NOMO-1 (cell line): ENCODE measurements around the gene INPP5B.

ENCODE experiments used
- DNase-seq, 2 experiments: peaks; one replicate each; lab custom pipeline; 2025; ENCODE audit not compliant: unreplicated experiment in 2 of 2; lab: John Stamatoyannopoulos, UW

INPP5B gene

DNA sequence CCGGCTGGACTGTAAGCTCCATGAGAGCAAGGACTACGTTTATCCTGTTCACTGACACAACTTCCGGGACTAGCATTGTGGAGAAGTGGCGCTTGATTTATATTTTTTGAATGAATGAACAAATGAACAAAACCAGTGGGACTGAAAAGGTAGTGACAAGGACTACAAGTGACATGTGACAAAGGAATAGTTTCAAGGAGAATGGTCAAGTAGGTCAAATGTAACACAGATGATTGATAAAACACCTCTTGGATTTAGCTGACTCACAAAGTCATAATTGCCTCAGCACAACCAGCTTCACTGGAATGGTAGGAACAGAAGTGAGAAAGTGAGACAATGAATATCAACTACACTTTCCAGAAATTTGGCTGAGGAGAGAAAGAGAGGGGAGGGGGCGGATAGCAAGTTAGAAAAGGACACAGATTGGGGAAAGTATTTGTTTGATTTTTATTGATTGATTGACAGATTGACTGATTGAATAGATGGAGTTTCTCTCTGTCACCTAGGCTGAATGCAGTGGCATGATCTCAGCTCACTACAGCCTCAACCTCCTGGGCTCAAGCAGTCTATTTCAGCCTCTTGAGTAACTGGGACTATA is 101.7 kb downstream of the INPP5B start:
- DNase-seq: no peak

DNA sequence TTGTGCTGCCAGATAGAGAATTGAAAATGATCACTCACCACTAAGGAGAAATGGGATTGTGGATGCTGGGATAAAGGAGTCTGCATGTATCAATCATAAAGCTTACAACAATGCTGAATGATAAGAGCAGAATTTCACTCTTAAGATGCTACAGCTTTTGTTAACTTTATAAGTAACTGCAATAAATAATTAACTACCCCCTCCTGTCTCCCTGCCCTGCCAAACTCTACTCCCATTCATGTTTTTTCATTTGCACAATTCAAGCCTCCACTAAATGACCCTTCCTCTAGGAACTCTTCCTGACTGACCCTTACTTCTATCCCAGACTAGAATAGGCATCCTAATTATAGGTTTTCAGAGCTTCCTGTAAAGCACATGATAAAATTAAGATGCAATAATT is 102.3 kb downstream of the INPP5B start:
- no peak for DNase-seq

DNA sequence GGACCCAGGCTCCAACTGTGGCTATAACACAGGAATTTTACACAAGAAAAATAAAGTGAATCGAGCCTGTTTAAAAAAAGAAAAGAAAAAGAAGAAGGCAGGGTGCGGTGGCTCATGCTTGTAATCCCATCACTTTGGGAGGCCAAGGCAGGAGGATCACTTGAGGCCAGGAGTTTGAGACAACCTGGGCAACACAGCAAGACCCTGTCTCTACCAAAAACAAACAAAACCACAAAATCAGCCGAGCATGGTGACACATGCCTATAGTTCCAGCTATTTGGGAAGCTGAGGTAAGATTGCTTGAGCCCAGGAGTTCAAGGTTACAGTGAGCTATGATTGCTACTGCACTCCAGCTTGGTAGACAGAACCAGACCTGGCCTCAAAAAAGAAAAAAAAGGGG is 105.2 kb downstream of the INPP5B start:
- no peak for DNase-seq

DNA sequence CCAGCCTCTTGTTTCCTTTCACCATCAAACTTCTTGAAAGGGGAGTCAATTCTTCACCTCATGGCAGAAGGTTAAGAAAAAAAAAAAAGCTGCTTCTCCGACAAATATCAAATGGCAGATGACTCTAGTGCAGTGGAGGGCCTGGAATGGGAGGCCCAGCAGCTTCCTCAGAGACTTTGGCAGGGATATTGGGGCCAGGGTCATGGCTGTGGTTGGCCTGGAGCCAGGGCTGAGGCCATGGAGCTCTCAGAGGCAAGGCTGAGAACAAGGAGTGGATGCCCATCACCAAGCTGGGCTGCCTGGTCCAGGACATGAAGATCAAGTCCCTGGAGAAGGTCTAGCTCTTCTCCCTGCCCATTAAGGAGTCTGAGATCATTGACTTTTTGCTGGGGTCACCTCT is 106.1 kb downstream of the INPP5B start:
- DNase-seq: no peak

DNA sequence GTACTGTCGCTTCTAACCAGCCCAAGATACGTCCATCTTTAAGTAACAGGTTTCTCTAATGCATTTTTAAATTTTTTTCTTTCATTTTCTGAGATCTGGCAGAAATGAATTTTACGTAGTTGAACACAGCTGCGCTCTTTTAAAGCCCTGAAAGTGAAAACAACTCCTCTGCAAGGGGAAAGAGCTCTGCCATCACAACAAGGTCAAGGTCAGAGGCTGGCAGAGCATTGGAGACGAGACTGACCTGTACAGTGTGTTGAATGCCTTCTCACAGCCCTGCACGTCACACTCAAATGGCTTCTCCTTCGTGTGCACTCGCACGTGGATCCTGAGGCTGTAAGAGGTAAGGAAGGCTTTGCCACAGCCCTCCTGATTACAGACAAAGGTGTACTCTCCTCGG is 107.2 kb downstream of the INPP5B start:
- DNase-seq: no peak

DNA sequence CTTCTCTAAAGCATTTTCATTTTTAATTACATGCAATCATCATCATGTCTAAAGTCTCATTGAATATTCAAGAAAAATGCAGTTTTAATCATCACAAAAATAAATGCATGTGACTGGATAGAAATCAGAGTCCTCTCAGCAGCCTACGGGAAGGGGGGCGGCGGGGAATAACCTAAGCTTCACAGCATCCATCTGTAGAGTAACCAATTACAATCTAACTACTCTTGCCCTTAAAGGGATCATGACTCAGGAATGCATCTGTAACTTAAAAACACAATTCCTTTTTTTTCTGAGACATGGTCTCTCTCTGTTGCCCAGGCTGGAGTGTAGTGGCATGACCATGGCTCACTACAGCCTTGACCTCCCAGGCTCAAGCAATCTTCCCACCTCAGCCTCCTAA is 110.1 kb downstream of the INPP5B start:
- DNase-seq: no peak

DNA sequence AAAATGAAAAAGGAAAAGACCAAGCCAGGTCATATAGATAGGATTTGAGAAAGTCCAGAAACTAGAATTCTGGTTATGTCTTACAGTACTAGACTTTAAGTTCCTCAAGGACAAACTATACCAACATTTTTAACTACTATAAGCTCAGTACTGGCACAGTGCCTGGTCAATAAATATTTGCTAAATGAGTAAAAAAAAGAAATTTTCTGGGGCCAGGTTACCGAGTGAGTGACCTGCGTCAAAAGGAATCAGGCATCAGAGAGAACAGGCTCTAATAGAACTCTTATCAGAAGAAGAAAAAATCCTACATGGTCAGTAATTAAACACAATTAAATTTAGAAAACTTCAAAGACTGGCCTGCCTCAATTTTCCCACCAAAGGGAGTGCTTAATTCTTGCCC is 115.0 kb downstream of the INPP5B start:
- no peak for DNase-seq

DNA sequence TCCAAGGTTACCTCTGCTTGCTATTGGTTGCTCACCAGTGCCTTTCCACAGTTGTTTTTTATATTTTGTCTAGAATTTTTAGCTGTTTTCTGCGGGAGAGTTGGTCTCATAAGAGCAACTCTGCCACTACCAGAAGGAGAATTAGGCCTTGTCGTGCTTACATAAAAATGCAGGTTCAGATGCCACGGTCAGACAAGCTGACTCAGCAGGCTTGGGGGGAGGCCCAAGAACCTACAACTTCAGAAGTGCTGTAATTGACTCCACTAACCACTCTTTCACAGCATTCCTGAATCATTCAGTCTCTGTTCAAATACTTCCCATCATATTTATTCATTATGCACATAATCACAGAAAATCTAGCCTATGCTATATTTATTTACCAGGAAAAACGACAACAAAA is 115.7 kb downstream of the INPP5B start:
- no peak for DNase-seq

DNA sequence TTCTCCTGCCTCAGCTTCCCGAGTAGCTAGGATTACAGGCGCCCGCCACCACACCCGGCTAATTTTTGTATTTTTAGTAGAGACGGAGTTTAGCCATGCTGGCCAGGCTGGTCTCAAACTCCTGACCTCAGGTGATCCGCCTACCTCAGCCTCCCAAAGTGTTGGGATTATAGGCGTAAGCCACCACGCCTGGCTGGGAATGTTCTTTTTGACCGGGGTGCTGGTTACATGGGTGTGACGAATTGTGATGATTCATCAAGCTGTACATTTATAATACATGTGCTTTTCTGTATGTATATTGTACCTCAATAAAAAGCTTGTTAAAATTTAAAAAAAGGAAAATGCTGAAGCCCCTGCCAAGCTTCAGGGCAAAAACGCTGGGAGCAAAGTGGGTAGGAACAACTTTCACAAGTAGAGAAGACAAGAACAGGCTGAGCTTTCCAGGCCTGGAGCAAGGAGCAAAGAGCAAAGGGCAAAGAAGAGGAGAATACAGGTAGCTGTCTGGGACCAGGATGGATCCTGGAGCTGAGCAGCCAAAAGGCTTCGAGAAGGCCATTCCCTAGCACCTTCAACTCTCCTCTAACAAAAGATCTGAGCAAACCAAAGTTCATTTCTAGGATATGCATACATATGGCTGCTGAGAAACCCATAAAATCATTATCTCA is 118.3 kb downstream of the INPP5B start:
- DNase-seq: no peak

DNA sequence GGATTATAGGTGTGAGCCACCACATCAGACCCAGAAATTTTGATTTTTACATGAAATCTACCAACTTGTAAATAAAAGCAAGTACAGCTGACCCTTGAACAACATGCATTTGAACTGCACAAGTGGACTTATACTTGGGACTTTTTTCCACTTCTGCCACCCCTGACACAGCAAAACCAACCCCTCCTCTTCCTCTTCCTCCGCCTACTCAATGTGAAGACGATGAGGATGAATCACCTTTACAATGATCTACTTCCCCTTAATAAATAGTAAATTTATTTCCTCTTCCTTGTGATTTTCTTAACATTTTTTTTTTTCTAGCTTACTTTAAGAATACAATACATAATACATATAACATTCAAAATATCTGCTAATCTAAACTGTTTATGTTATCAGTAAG is 121.3 kb downstream of the INPP5B start:
- peak; percentile 6 to 63 for DNase-seq

DNA sequence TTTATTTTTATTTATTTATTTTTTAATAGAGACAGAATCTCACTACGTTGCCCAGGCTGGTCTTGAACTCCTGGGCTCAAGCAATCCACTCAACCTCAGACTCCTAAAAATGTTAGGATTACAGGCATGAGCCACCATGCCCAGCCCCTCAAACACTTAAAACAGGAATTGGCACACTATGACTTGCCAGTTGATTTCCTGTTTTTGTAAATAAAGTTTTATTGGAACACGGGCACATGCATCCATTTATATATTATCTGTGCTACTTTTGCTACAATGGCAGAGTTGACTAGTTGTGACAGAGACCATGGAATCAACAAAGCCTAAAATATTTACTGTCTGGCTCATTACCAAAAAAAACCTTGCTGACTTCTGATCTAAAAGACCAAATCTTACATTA is 122.9 kb downstream of the INPP5B start:
- no peak for DNase-seq

DNA sequence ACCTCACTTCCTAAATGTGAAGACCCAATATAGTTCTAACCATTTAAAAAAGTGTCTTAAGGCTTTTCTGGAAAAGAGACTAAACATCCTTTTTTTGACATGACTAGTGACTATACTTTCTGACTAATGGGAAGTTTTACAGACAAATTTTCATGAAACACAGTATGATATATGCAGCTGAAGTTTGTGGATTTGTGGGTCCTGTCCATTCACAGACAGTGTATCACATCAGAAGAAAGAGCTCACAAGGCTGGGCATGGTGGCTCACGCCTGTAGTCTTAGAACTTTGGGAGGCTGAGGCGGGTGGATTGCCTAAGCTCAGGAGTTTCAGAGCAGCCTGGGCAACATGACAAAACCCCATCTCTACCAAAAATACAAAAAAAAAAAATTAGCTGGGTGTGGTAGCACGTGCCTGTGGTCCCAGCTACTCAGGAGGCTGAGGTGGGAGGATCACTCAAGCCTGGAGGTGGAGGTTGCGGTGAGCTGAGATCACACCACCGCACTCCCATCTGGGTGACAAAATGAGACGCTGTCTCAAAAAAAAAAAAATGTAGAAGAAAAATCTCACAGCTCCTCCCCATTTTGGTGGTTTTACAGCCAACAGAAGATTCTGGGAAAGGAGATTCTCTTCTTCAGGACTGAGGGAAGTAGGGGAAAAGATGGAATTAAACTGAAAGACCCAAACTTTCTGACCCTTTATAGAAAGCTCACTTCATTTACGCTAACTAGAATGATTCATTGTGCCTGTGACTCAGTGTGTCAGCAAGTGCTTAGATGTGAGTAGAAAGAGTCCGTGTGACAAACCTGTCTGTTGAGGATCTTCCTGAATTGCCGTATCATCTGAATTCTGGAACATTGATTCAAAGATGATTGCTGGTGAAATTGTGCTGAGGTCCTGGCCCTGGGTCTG is 123.7 kb downstream of the INPP5B start:
- no peak for DNase-seq

DNA sequence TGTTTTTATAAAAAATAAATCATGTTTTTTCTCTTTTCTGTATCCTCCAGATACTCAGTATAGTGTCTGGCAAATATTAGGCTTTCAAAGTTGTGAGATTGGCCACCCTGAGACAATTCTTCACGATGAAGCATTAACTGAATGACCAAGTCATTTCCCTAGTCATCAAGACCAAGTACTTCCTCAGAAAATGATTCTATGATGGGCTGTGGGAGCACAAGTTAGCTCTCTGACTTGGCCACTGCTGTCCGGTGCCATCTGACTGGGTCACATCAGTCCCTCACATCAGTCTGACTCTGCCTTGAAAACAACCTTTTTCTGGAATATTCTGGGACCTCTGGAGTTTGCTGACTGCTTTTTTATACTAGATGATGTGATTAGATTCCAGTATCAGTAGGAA is 125.4 kb downstream of the INPP5B start:
- DNase-seq: no peak

DNA sequence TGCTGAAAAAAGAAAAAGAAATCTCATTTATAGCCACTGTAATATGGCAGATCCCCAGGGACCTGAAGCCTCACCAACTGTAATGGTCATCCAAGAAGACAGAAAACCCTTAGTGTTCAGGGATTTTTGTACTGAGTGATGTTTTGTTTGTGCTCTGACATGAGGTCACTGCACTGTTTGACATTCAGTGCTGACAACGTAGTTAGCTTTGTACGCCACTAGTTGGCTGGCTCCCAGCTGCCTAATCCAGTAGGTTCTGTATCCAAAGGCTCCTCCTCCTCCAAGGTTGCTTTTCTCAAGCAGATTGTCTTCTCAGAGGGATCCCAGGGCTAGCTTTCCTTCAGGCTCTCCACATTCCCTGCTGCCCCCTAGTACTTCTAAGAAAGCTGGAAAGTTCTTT is 129.4 kb downstream of the INPP5B start:
- DNase-seq: no peak

DNA sequence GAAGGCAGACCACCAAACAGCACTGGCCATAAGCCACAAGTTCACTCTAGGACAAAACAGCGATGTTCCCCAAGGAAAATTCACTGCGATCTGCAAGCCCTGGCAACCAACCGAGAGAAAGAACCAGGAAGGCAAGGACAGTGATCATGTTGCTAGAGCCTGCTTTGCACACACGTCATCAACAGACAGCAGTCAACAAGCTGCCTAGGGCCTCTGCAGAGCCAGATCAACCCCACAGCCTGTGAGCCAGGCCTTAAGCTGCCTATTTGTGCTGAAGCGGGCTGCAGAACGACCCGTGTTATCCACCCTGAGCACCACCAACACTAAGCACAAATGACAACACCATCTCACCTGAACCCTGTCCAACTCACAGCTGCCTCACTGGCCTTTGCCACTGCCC is 132.6 kb downstream of the INPP5B start:
- DNase-seq: no peak

DNA sequence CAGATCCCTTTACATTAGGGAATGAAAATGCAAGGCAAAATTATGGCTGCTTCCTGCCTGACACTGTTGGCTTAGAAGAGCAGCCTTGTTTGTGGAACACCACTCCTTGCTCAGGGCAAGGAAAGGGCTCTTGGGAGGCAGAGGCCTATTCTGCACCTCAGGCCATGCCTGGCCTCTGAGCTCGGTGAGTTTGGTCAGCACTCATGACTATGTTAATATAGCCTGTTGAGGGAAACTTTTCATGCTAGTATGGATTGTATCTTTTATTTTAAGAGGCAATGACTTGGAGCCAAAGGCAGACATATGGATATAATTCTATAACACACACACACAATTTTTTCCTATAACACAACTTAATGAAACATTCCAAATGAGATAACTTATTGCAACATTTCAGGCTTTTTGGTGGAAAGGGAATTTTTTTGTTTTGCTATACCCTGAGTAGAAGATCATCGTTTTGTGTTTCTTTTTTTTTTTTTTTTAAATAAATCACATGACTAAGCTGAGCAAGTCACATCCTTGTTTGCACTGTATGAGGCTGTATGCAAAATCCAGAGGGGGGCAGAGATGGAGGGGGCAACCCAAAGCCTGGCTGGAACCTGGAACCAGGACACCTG is 133.2 kb downstream of the INPP5B start:
- no peak for DNase-seq

DNA sequence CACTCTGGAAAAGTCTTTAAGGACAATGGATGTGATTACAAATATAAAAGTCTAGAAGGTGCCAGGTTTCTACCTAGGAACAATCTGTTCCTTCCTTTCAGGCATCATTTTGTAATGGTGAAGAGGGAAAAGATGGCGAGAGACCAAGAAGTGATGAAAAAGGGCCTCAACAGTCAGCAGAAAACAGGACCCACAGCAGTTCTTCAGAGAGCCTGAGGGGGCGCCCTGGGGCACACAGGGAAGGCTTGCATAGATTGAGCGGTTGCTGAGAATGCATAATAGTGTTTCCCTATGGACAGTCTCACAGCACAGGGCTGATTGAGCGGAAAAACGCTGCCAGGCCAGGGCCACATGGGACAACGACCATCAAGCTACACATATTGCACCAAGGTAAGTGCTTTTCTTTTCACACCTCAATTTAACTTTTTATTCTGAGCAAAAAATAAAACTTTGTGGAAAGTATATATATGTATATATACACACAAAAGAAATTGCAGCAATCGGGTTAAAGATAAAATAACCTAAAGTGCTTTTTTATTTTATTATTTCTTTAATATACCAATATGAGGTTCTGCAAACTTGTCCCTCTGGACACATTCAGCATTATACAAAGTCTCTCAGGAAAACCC is 135.7 kb downstream of the INPP5B start:
- DNase-seq: peak; percentile 49
